GM19438 (cell line): ENCODE results near the gene ATAD3C.
"Not testable (repeated sequence)": the region's sequence is repeated elsewhere in the genome, so short reads cannot be mapped to it uniquely, and the experiment has no call there.

ENCODE experiments used
- ATAC-seq: cut with Tn5 transposase; IDR thresholded peaks from one replicate; pipeline ENCODE4 v1.9.1; 2021; ENCODE audit warnings: low read depth; ENCODE audit not compliant: unreplicated experiment

ATAD3C gene

GRCh38 chr1:1449099-1449739 is at the start of gene ATAD3C:
Gene ATAD3C (plus strand): TSS chr1:1449689. CDS start chr1:1450684, 995 bp downstream.
- no peak for ATAC-seq

GRCh38 chr1:1399872-1400575 is 49.5 kb upstream of the ATAD3C start:
- no peak for ATAC-seq

GRCh38 chr1:1400576-1401456 is 48.7 kb upstream of the ATAD3C start:
- ATAC-seq: no peak

- no peak for ATAC-seq
Observed at GRCh38 chr1:1401457-1402010, 48.0 kb upstream of the ATAD3C start.

DNA sequence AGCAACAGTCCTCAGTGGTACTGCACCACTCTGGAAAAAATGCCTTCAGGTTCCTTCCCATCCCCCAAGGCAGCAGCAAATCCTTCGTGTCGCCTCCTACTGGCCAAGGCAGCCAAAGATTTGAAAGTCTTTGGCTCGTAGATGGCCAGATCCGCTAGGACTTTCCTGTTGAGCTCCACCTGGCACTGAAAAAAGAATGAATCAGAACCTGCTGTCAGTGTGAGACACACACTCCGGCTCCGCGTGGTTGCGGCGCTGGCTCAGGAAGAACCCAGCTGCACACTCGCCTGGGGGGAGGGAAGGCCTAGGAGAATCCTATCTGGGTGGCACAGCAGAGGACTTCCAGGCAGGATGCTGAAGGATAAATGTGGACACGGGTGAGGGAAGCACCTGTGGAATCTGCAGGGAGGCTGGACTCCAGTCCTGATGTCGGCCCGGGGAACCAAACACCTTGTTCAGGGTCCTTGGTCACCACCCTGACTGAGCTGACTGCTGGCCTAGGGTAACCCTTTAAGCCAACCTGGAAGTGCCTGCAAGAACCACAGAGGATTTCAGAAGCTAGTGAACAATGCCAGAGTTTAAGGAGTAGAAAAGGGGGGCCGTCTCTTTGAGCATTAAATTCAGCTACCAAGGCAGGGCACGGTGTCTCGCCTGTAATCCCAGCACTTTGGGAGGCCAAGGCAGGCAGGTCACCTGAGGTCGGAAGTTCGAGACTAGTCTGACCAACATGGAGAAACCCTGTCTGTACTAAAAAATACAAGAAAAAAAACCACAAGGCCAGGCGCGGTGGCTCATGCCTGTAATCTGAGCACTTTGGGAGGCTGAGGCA is 47.2 kb upstream of the ATAD3C start:
- ATAC-seq: no peak

GRCh38 chr1:1402901-1403392 is 46.5 kb upstream of the ATAD3C start:
- not testable (repeated sequence) for ATAC-seq

- ATAC-seq: no peak
Observed at GRCh38 chr1:1403653-1404052, 45.8 kb upstream of the ATAD3C start.

- no peak for ATAC-seq
Observed at GRCh38 chr1:1406101-1406820, 43.2 kb upstream of the ATAD3C start.

GRCh38 chr1:1406821-1407635 is 42.5 kb upstream of the ATAD3C start, which contains the start of gene MRPL20:
Gene MRPL20 (minus strand): TSS chr1:1407293. CDS start chr1:1407217, 76 bp downstream.
- ATAC-seq: peak; percentile 82

DNA sequence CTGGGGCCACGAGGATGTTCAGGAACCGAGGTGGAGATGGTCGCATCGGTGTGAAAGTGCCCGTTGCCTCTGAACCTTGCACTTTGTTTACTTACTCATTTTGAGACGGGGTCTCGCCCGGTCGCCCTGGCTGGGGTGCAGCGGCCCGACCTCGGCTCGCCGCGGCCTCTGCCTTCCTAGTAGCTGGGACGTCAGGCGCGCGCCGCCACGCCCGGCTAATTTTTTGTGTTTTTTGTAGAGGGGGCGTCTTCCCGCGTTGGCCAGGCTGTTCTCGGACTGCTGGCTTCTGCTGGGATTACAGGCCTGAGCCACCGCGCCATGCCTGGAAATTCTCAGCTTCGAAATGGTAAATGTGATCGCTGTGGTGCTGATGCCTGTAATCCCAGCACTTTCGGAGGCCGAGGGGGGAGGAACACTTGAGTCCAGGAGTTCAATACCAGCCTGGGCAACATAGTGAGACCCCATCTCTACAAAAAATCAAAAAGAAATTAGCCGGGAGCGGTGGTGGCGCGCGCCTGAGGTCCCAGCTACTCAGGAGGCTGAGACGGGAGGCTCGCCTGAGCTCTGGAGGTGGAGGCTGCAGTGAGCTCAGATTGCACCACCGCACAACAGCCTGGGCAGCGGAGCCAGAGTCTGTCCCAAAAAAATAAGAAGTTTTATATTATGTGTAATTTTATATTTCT is 41.7 kb upstream of the ATAD3C start:
- ATAC-seq: peak; percentile 22

- ATAC-seq: not testable (repeated sequence)
Observed at GRCh38 chr1:1410238-1410637, 39.3 kb upstream of the ATAD3C start.

DNA sequence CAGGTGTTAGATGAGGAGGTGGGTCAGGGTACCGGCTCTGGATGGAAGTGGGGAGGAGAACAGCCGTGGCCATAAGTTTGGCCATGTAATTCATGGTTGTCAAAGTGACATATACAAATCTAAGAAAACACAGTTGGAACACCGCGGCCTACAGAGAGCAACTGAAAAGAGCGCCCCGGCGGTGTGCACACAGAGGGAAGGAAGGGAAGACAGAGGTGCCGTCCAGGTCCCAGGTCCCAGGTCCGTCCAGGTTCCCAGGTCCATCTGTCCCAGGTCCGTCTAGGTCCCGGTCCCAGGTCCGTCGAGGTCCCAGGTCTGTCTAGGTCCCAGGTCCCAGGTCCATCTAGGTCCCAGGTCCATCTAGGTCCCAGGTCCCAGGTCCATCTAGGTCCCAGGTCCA is 37.9 kb upstream of the ATAD3C start:
- ATAC-seq: no peak

DNA sequence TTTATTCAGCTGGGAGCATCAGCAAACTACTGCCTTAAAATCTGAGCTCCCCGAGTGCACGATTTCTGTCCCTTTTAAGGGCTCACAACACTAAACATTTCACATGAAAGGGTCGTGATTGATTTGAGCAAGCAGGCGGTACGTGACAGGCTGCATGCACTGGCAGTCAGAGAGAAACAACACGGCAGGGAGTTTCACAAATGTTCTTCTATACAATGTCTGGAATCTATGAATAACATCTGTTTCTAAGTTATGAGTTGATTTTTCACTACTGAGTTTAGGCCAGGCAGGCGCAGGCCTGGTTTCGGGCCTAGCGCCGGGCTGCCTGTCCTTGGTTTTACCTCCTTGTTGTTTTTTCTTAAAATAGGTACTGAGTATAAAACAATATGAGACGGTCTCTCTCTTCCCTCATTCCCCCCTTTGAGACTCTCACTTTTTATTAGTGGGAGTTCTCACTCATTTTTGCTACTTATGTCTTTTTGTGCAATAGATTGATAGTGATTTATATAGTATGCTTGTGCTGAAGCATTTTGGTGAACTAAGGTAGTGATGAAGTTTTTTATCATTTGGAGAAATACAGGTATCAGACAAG is 37.1 kb upstream of the ATAD3C start:
- ATAC-seq: not testable (repeated sequence)

DNA sequence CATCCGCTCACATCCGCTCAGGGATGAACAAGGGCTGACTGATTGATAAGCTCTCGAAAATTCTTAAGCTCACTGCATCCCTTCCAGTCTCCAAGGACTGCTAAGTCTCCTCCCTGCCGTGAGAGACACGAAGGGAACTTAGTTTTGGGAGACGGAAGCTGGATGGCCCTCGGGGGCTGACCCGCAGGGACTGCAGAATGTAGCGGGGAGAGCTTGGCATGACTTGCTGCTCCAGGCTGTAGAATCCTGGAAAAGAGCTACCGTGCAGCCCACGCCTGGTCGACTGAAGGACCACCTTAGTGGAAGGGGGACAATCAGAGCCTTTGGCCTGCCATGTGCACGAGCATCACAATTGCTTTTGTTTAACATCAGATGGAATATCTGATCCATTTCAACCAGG is 33.7 kb upstream of the ATAD3C start:
- no peak for ATAC-seq

- not testable (repeated sequence) for ATAC-seq
Observed at GRCh38 chr1:1417396-1417795, 32.1 kb upstream of the ATAD3C start.

DNA sequence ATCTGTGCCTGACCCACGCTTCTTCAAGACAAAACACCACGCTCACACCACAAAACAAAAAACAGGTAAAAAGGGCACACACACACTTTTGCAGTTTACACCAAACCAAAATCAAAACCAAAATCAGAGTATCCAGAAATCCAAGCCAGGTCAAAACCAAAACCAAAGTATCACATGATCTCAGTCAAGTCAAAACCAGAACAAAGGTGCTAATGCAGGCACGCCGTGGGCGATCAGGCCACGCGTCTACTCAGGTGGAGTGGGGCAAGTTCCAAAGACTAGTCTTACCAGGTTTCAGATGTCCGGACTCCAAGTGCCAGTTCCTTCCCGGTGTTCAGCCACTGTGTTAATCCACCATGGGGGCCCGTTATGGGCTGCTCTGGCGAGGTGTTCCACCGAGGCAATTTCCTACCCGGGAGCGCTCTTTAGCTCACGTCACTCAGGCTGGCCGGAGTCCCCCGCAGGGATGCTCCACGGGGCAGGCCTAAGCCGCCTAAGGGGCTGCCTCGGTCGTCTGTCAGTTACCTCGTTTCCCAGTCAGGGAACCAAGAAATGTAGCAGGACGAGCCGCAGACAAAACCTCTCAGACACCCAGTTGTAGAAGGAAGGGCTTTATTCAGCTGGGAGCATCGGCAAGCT is 31.5 kb upstream of the ATAD3C start:
- not testable (repeated sequence) for ATAC-seq
